ENCODE results near the gene APLP2.
"Not testable (repeated sequence)": the region's sequence is repeated elsewhere in the genome, so short reads cannot be mapped to it uniquely, and the experiment has no call there.

The APLP2 gene

DNA sequence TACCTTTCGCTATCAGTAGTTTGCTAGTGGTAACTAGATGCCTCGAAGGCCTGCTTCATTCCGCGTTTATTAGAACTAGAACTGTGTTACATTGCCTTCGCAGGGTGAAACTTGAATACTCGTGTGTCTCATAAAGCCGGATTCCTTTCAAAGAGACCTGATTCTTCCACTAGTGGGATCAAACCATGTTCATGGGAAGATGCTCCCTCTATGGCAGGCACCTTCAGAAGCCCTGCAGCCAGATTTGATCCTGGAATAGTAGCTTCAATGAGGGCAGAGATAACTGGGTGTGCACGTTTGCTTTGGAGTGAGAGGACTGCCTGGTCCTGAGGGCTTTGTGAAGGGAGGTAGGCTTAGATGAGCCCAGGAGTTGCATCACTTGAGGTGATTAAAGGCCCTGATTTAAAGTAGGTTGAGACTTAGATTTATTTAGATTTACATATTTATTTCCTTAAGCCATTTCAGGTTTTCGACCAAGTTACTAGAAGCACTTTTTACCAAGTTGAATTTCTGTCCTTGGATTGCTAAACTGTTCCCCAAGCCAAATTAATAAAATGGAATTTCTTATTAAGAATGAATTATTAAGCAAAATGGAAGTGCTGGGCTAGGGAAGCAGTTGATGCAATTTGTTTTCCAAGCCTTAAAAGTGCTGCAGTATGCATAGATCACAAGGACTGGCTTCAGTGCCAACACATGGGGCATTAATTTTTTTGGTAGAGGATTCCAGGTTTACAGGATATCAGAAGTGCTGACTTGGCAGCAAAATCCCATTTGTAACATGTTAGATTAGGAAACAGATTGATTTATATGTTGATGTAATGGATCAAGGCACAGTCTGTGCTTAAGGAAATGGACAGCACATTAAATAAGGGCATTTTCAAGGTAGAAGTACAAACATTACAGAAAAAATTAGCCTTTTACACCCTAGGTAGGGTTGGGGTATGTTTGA is 32.9 kb downstream of the APLP2 start:
- Histone ChIP-seq H4K8ac (ENCODE audit: low read depth, low read length) (no peak overlapping the region), H3K36me3 (ENCODE audit: control insufficient read depth, insufficient read depth, low read length) (no peaks in the 10 kb centered on the region), H3K79me2 (ENCODE audit: control insufficient read depth, insufficient read depth, low read length) (peaks cover 51% of the 10 kb centered on the region), H2BK15ac (replicated peaks; ENCODE audit: low read depth) (no peak overlapping the region), H2AK5ac (ENCODE audit: low read length) (no peak overlapping the region), H3K4ac (ENCODE audit: low read depth, low read length) (no peak overlapping the region), H3K18ac (ENCODE audit: low read length) (no peak overlapping the region), H3K4me1 (ENCODE audit: control insufficient read depth, low read depth, low read length) (no peaks in the 10 kb centered on the region), H4K5ac (ENCODE audit: low read length) (no peak overlapping the region), H3K27me3 (ENCODE audit: insufficient read depth, low read length, poor library complexity) (no peaks in the 10 kb centered on the region), H2BK120ac (ENCODE audit: low read depth, low read length) (no peak overlapping the region), H3K4me2 (ENCODE audit: low read length) (no peak overlapping the region), H3K27ac (ENCODE audit: low read depth, low read length) (no peak overlapping the region), H3K9ac (ENCODE audit: low read length) (no peak overlapping the region), H3K56ac (ENCODE audit: low read length) (no peak overlapping the region), H3K23ac (ENCODE audit: low read length) (no peak overlapping the region), H2BK5ac (ENCODE audit: low read length) (no peak overlapping the region), H3K4me3 (ENCODE audit: low read length) (no peak overlapping the region), H3K79me1 (ENCODE audit: low read length) (peaks cover 21% of the 10 kb centered on the region)
- WGBS (ENCODE audit: extremely low coverage, insufficient coverage, low lambda C conversion rate): no CpG with 5 or more reads among the region's 9 CpGs
- peak; percentile 20 for DNase-seq

DNA sequence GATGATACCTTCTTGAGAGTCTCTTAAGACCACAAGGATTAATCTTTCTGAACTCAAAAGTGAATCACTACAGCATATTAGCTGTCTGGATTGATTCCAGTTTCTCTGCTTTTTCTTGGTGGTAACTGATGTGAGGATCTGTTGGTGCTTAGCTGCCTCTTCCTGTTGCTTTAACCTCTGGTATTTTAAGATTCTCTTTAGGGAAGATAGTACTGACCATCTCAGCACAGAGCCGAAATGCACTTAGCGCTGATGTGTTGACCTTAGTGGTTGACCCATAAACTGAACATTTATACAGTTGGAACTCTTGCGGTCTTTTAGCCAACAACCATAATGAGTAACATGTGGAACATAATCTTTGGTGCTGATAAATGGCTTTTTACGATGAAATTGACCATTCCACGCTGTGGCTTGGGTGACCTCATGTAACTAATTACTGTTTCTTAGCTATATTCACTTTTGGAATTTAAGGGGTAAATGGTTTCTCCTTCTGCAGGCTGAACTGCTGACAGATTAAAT is 33.7 kb downstream of the APLP2 start:
- Histone ChIP-seq H2BK5ac (ENCODE audit: low read length) (no peak overlapping the region), H2BK15ac (replicated peaks; ENCODE audit: low read depth) (no peak overlapping the region), H3K4ac (ENCODE audit: low read depth, low read length) (no peak overlapping the region), H3K4me3 (ENCODE audit: low read length) (no peak overlapping the region), H3K4me1 (ENCODE audit: control insufficient read depth, low read depth, low read length) (no peaks in the 10 kb centered on the region), H3K4me2 (ENCODE audit: low read length) (no peak overlapping the region), H3K18ac (ENCODE audit: low read length) (no peak overlapping the region), H3K23ac (ENCODE audit: low read length) (no peak overlapping the region), H3K36me3 (ENCODE audit: control insufficient read depth, insufficient read depth, low read length) (no peaks in the 10 kb centered on the region), H3K79me2 (ENCODE audit: control insufficient read depth, insufficient read depth, low read length) (peaks cover 49% of the 10 kb centered on the region), H4K8ac (ENCODE audit: low read depth, low read length) (no peak overlapping the region), H3K56ac (ENCODE audit: low read length) (no peak overlapping the region), H3K79me1 (ENCODE audit: low read length) (peaks cover 21% of the 10 kb centered on the region), H2AK5ac (ENCODE audit: low read length) (no peak overlapping the region), H3K27ac (ENCODE audit: low read depth, low read length) (no peak overlapping the region), H3K9ac (ENCODE audit: low read length) (no peak overlapping the region), H4K5ac (ENCODE audit: low read length) (no peak overlapping the region), H3K27me3 (ENCODE audit: insufficient read depth, low read length, poor library complexity) (no peaks in the 10 kb centered on the region), H2BK120ac (ENCODE audit: low read depth, low read length) (no peak overlapping the region)
- DNase-seq: no peak
- no CpG with 5 or more reads among the region's 5 CpGs for WGBS (ENCODE audit: extremely low coverage, insufficient coverage, low lambda C conversion rate)

DNA sequence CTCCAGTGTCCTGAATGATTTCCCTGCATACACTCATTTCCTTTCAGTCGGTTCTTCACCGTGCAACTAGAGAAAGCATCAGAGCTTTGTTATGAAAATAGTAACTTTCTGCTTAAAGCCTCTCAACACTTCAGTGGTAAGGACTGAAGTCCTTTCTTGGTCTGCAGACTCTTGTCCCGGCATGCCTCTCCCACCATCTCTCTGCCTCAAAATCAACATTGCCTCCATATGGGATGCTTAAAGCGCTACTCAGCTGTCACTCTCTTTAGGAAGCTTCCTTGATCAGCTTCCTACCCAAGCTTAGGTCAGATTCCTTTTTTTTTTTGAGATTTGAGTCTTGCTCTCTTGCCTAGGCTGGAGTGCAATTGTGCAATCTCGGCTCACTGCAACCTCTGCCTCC is 36.7 kb downstream of the APLP2 start:
- Histone ChIP-seq H2BK15ac (replicated peaks; ENCODE audit: low read depth) (no peak overlapping the region), H3K9ac (ENCODE audit: low read length) (no peak overlapping the region), H3K18ac (ENCODE audit: low read length) (no peak overlapping the region), H4K8ac (ENCODE audit: low read depth, low read length) (no peak overlapping the region), H3K27ac (ENCODE audit: low read depth, low read length) (no peak overlapping the region), H3K4me1 (ENCODE audit: control insufficient read depth, low read depth, low read length) (no peaks in the 10 kb centered on the region), H2BK5ac (ENCODE audit: low read length) (no peak overlapping the region), H3K56ac (ENCODE audit: low read length) (no peak overlapping the region), H3K4me2 (ENCODE audit: low read length) (no peak overlapping the region), H4K5ac (ENCODE audit: low read length) (no peak overlapping the region), H3K4me3 (ENCODE audit: low read length) (no peak overlapping the region), H3K79me1 (ENCODE audit: low read length) (peaks cover 12% of the 10 kb centered on the region), H3K79me2 (ENCODE audit: control insufficient read depth, insufficient read depth, low read length) (peaks cover 34% of the 10 kb centered on the region), H3K23ac (ENCODE audit: low read length) (no peak overlapping the region), H2AK5ac (ENCODE audit: low read length) (no peak overlapping the region), H3K36me3 (ENCODE audit: control insufficient read depth, insufficient read depth, low read length) (peaks cover 2% of the 10 kb centered on the region), H3K4ac (ENCODE audit: low read depth, low read length) (no peak overlapping the region), H3K27me3 (ENCODE audit: insufficient read depth, low read length, poor library complexity) (no peaks in the 10 kb centered on the region), H2BK120ac (ENCODE audit: low read depth, low read length) (no peak overlapping the region)
- DNase-seq: no peak
- WGBS (ENCODE audit: extremely low coverage, insufficient coverage, low lambda C conversion rate): no CpG with 5 or more reads among the region's 5 CpGs

DNA sequence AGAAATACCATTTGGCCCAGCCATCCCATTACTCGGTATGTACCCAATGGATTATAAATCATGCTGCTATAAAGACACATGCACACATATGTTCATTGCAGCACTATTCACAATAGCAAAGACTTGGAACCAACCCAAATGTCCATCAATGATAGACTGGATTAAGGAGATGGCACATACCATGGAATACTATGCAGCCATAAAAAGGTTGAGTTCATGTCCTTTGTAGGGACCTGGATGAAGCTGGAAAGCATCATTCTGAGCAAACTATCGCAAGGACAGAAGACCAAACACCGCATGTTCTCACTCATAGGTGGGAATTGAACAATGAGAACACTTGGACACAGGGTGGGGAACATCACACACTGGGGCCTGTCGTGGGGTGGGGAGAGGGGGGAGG is 39.0 kb downstream of the APLP2 start:
- not testable (repeated sequence) for H4K8ac ChIP-seq (ENCODE audit: low read depth, low read length); H2BK120ac ChIP-seq (ENCODE audit: low read depth, low read length); H3K4ac ChIP-seq (ENCODE audit: low read depth, low read length); H3K4me2 ChIP-seq (ENCODE audit: low read length); H3K36me3 ChIP-seq (ENCODE audit: control insufficient read depth, insufficient read depth, low read length); H3K4me1 ChIP-seq (ENCODE audit: control insufficient read depth, low read depth, low read length); H3K23ac ChIP-seq (ENCODE audit: low read length); H2BK15ac ChIP-seq (replicated peaks; ENCODE audit: low read depth); H3K27ac ChIP-seq (ENCODE audit: low read depth, low read length); H2AK5ac ChIP-seq (ENCODE audit: low read length); H3K27me3 ChIP-seq (ENCODE audit: insufficient read depth, low read length, poor library complexity); DNase-seq; H2BK5ac ChIP-seq (ENCODE audit: low read length); H4K5ac ChIP-seq (ENCODE audit: low read length); H3K56ac ChIP-seq (ENCODE audit: low read length); H3K4me3 ChIP-seq (ENCODE audit: low read length); H3K9ac ChIP-seq (ENCODE audit: low read length); H3K18ac ChIP-seq (ENCODE audit: low read length)
- H3K79me2 ChIP-seq (ENCODE audit: control insufficient read depth, insufficient read depth, low read length): peaks cover 19% of the 10 kb centered on the region
- WGBS (ENCODE audit: extremely low coverage, insufficient coverage, low lambda C conversion rate): no CpG with 5 or more reads among the region's 4 CpGs
- H3K79me1 ChIP-seq (ENCODE audit: low read length): peaks cover 10% of the 10 kb centered on the region

DNA sequence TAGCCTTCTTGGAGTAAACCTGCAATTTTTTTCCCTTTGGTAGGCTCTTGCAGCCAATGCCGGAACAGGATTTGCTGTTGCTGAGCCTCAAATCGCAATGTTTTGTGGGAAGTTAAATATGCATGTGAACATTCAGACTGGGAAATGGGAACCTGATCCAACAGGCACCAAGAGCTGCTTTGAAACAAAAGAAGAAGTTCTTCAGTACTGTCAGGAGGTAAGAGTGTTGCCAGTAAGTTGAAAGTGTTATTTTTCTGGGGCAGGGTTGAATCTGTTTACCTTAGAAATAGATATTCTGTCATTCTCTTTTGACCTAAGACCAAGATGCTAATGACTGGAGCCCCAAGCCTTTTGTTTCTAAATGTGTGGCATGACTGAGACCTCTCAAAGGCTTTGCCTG is 39.7 kb downstream of the APLP2 start:
- Histone ChIP-seq H2AK5ac (ENCODE audit: low read length) (no peak overlapping the region), H2BK120ac (ENCODE audit: low read depth, low read length) (no peak overlapping the region), H3K23ac (ENCODE audit: low read length) (no peak overlapping the region), H3K79me1 (ENCODE audit: low read length) (peaks cover 10% of the 10 kb centered on the region), H3K4me2 (ENCODE audit: low read length) (no peak overlapping the region), H2BK15ac (replicated peaks; ENCODE audit: low read depth) (no peak overlapping the region), H3K18ac (ENCODE audit: low read length) (no peak overlapping the region), H3K56ac (ENCODE audit: low read length) (no peak overlapping the region), H3K4ac (ENCODE audit: low read depth, low read length) (no peak overlapping the region), H3K4me3 (ENCODE audit: low read length) (no peak overlapping the region), H3K27me3 (ENCODE audit: insufficient read depth, low read length, poor library complexity) (no peaks in the 10 kb centered on the region), H3K4me1 (ENCODE audit: control insufficient read depth, low read depth, low read length) (no peaks in the 10 kb centered on the region), H3K36me3 (ENCODE audit: control insufficient read depth, insufficient read depth, low read length) (peaks cover 2% of the 10 kb centered on the region), H3K27ac (ENCODE audit: low read depth, low read length) (no peak overlapping the region), H2BK5ac (ENCODE audit: low read length) (no peak overlapping the region), H3K9ac (ENCODE audit: low read length) (no peak overlapping the region), H3K79me2 (ENCODE audit: control insufficient read depth, insufficient read depth, low read length) (peaks cover 14% of the 10 kb centered on the region), H4K8ac (ENCODE audit: low read depth, low read length) (no peak overlapping the region), H4K5ac (ENCODE audit: low read length) (no peak overlapping the region)
- DNase-seq: no peak
- WGBS (ENCODE audit: extremely low coverage, insufficient coverage, low lambda C conversion rate): no CpG with 5 or more reads among the region's 2 CpGs

Measured in mesendoderm (in vitro differentiated cells).